ENCODE results near the gene NOCT.

NOCT gene

GRCh38 chr4:138978028-138978585, 37.5 kb upstream of the NOCT start:
- TF ChIP-seq CTCF (IDR thresholded peaks at IDR 0.05) (no peak), ZFX (IDR thresholded peaks at IDR 0.05; ENCODE audit: borderline replicate concordance) (no peak)
- no peak overlapping the region for H3K27ac ChIP-seq

- no peak overlapping the region for H3K27ac ChIP-seq
Observed at GRCh38 chr4:138978600-138978999, 37.0 kb upstream of the NOCT start.

GRCh38 chr4:138979742-138980141, 35.8 kb upstream of the NOCT start:
- H3K27ac ChIP-seq = no peak overlapping the region
- no peak for TF ChIP-seq ZFX (IDR thresholded peaks at IDR 0.05; ENCODE audit: borderline replicate concordance)
- no peak for TF ChIP-seq CTCF (IDR thresholded peaks at IDR 0.05)

More at GRCh38 chr4:138978600-138978999, 37.0 kb upstream of the NOCT start:
- TF ChIP-seq ZFX (IDR thresholded peaks at IDR 0.05; ENCODE audit: borderline replicate concordance) (no peak), CTCF (IDR thresholded peaks at IDR 0.05) (no peak)

GRCh38 chr4:138981930-138982390, 33.6 kb upstream of the NOCT start:
- no peak for TF ChIP-seq CTCF (IDR thresholded peaks at IDR 0.05)
- no peak for TF ChIP-seq ZFX (IDR thresholded peaks at IDR 0.05; ENCODE audit: borderline replicate concordance)
- no peak overlapping the region for H3K27ac ChIP-seq

GRCh38 chr4:138982754-138983153, 32.8 kb upstream of the NOCT start:
- TF ChIP-seq CTCF (IDR thresholded peaks at IDR 0.05) (no peak), ZFX (IDR thresholded peaks at IDR 0.05; ENCODE audit: borderline replicate concordance) (no peak)
- H3K27ac ChIP-seq = no peak overlapping the region

- no peak for TF ChIP-seq CTCF (IDR thresholded peaks at IDR 0.05)
- no peak for TF ChIP-seq ZFX (IDR thresholded peaks at IDR 0.05; ENCODE audit: borderline replicate concordance)
- H3K27ac ChIP-seq = no peak overlapping the region
Observed at GRCh38 chr4:138983690-138984089, 31.9 kb upstream of the NOCT start.

- TF ChIP-seq CTCF (IDR thresholded peaks at IDR 0.05) (no peak), ZFX (IDR thresholded peaks at IDR 0.05; ENCODE audit: borderline replicate concordance) (no peak)
- H3K27ac ChIP-seq = no peak overlapping the region
Observed at GRCh38 chr4:138984647-138985046, 30.9 kb upstream of the NOCT start.

All from 22Rv1 (cell line).